ENCODE data around the gene CAMSAP1.

CAMSAP1 gene

GRCh38 chr9:135769489-135770202 is 137.7 kb downstream of the CAMSAP1 start:
- no peaks in the 10 kb centered on the region for H3K9me3 Mint-ChIP-seq
- DNase-seq (no peak), ATAC-seq (replicated peaks) (no peak)
- no peaks in the 10 kb centered on the region for H3K4me1 Mint-ChIP-seq (ENCODE audit: low read depth in 2 of 2)
- H3K4me3 Mint-ChIP-seq: no peak overlapping the region
- H3K27me3 Mint-ChIP-seq: no peaks in the 10 kb centered on the region
- H3K27ac Mint-ChIP-seq: peak overlapping the region in 1 of 2 donors; percentile 11
- H3K36me3 Mint-ChIP-seq (ENCODE audit: insufficient read depth): peaks cover 3% of the 10 kb centered on the region

GRCh38 chr9:135768516-135769218 is 138.7 kb downstream of the CAMSAP1 start:
- no peak overlapping the region for H3K27ac Mint-ChIP-seq
- no peaks in the 10 kb centered on the region for H3K4me1 Mint-ChIP-seq (ENCODE audit: low read depth in 2 of 2)
- no peak for ATAC-seq (replicated peaks)
- no peak overlapping the region for H3K4me3 Mint-ChIP-seq
- DNase-seq: no peak
- H3K9me3 Mint-ChIP-seq: no peaks in the 10 kb centered on the region
- H3K27me3 Mint-ChIP-seq: no peaks in the 10 kb centered on the region
- H3K36me3 Mint-ChIP-seq (ENCODE audit: insufficient read depth): peaks cover 3% of the 10 kb centered on the region

GRCh38 chr9:135766707-135767106 is 140.6 kb downstream of the CAMSAP1 start:
- ATAC-seq (replicated peaks): no peak
- Mint-ChIP-seq H3K4me3 (no peak overlapping the region), H3K9me3 (no peaks in the 10 kb centered on the region)

GRCh38 chr9:135766251-135766650 is 141.1 kb downstream of the CAMSAP1 start:
- Mint-ChIP-seq H3K4me3 (no peak overlapping the region), H3K9me3 (no peaks in the 10 kb centered on the region), H3K27ac (no peak overlapping the region), H3K4me1 (ENCODE audit: low read depth in 2 of 2) (no peaks in the 10 kb centered on the region), H3K36me3 (ENCODE audit: insufficient read depth) (no peaks in the 10 kb centered on the region), H3K27me3 (peaks cover 0 to 14% of the 10 kb centered on the region in 2 donors)
- no peak for ATAC-seq (replicated peaks)
- no peak for DNase-seq

More at GRCh38 chr9:135766707-135767106, 140.6 kb downstream of the CAMSAP1 start:
- H3K4me1 Mint-ChIP-seq (ENCODE audit: low read depth in 2 of 2): no peaks in the 10 kb centered on the region
- peaks cover 0 to 9% of the 10 kb centered on the region in 2 donors for H3K27me3 Mint-ChIP-seq
- no peak overlapping the region for H3K27ac Mint-ChIP-seq
- no peaks in the 10 kb centered on the region for H3K36me3 Mint-ChIP-seq (ENCODE audit: insufficient read depth)
- DNase-seq: no peak

GRCh38 chr9:135765416-135765815 is 141.9 kb downstream of the CAMSAP1 start:
- ATAC-seq (replicated peaks): no peak

GRCh38 chr9:135764731-135765130 is 142.6 kb downstream of the CAMSAP1 start:
- no peak for DNase-seq
- Mint-ChIP-seq H3K9me3 (no peaks in the 10 kb centered on the region), H3K27me3 (peaks cover 0 to 24% of the 10 kb centered on the region in 2 donors), H3K27ac (no peak overlapping the region), H3K36me3 (ENCODE audit: insufficient read depth) (no peaks in the 10 kb centered on the region), H3K4me1 (ENCODE audit: low read depth in 2 of 2) (peaks cover 0 to 2% of the 10 kb centered on the region in 2 donors), H3K4me3 (no peak overlapping the region)
- no peak for ATAC-seq (replicated peaks)

More at GRCh38 chr9:135765416-135765815, 141.9 kb downstream of the CAMSAP1 start:
- Mint-ChIP-seq H3K27me3 (peaks cover 0 to 22% of the 10 kb centered on the region in 2 donors), H3K4me3 (no peak overlapping the region), H3K36me3 (ENCODE audit: insufficient read depth) (no peaks in the 10 kb centered on the region), H3K27ac (no peak overlapping the region), H3K9me3 (no peaks in the 10 kb centered on the region), H3K4me1 (ENCODE audit: low read depth in 2 of 2) (peaks cover 0 to 2% of the 10 kb centered on the region in 2 donors)
- no peak for DNase-seq

- no peak for ATAC-seq (replicated peaks)
- Mint-ChIP-seq H3K9me3 (no peaks in the 10 kb centered on the region), H3K4me3 (no peak overlapping the region), H3K4me1 (ENCODE audit: low read depth in 2 of 2) (peaks cover 0 to 2% of the 10 kb centered on the region in 2 donors), H3K36me3 (ENCODE audit: insufficient read depth) (no peaks in the 10 kb centered on the region), H3K27ac (no peak overlapping the region), H3K27me3 (peaks cover 0 to 24% of the 10 kb centered on the region in 2 donors)
- no peak for DNase-seq
Observed at GRCh38 chr9:135763716-135764446, 143.5 kb downstream of the CAMSAP1 start.

- Mint-ChIP-seq H3K9me3 (no peaks in the 10 kb centered on the region), H3K4me3 (no peak overlapping the region), H3K4me1 (ENCODE audit: low read depth in 2 of 2) (peaks cover 0 to 2% of the 10 kb centered on the region in 2 donors), H3K36me3 (ENCODE audit: insufficient read depth) (no peaks in the 10 kb centered on the region), H3K27ac (no peak overlapping the region), H3K27me3 (peaks cover 0 to 24% of the 10 kb centered on the region in 2 donors)
- ATAC-seq (replicated peaks) (no peak), DNase-seq (no peak)
Observed at GRCh38 chr9:135762921-135763320, 144.4 kb downstream of the CAMSAP1 start.

- Mint-ChIP-seq H3K4me1 (ENCODE audit: low read depth in 2 of 2) (peaks cover 0 to 2% of the 10 kb centered on the region in 2 donors), H3K27me3 (peaks cover 0 to 24% of the 10 kb centered on the region in 2 donors), H3K27ac (no peak overlapping the region), H3K36me3 (ENCODE audit: insufficient read depth) (no peaks in the 10 kb centered on the region), H3K4me3 (no peak overlapping the region), H3K9me3 (no peaks in the 10 kb centered on the region)
- ATAC-seq (replicated peaks): no peak
- no peak for DNase-seq
Observed at GRCh38 chr9:135761845-135762168, 145.5 kb downstream of the CAMSAP1 start.

- DNase-seq (no peak), ATAC-seq (replicated peaks) (no peak)
- Mint-ChIP-seq H3K4me1 (ENCODE audit: low read depth in 2 of 2) (peaks cover 0 to 2% of the 10 kb centered on the region in 2 donors), H3K36me3 (ENCODE audit: insufficient read depth) (no peaks in the 10 kb centered on the region), H3K9me3 (no peaks in the 10 kb centered on the region), H3K27ac (no peak overlapping the region), H3K4me3 (peak overlapping the region in 1 of 2 donors; percentile 24), H3K27me3 (peaks cover 0 to 24% of the 10 kb centered on the region in 2 donors)
Observed at GRCh38 chr9:135761150-135761844, 146.0 kb downstream of the CAMSAP1 start.

- DNase-seq (no peak), ATAC-seq (replicated peaks) (no peak)
- H3K27ac Mint-ChIP-seq: no peak overlapping the region
- no peak overlapping the region for H3K4me3 Mint-ChIP-seq
- no peaks in the 10 kb centered on the region for H3K9me3 Mint-ChIP-seq
- peaks cover 0 to 24% of the 10 kb centered on the region in 2 donors for H3K27me3 Mint-ChIP-seq
- H3K36me3 Mint-ChIP-seq (ENCODE audit: insufficient read depth): no peaks in the 10 kb centered on the region
- peaks cover 0 to 2% of the 10 kb centered on the region in 2 donors for H3K4me1 Mint-ChIP-seq (ENCODE audit: low read depth in 2 of 2)
Observed at GRCh38 chr9:135760465-135760864, 146.9 kb downstream of the CAMSAP1 start.

GRCh38 chr9:135759676-135760300 is 147.6 kb downstream of the CAMSAP1 start:
- no peak overlapping the region for H3K4me3 Mint-ChIP-seq
- no peak for ATAC-seq (replicated peaks)
- H3K4me1 Mint-ChIP-seq (ENCODE audit: low read depth in 2 of 2): peaks cover 0 to 2% of the 10 kb centered on the region in 2 donors
- H3K36me3 Mint-ChIP-seq (ENCODE audit: insufficient read depth): no peaks in the 10 kb centered on the region
- no peaks in the 10 kb centered on the region for H3K9me3 Mint-ChIP-seq
- H3K27me3 Mint-ChIP-seq: peaks cover 0 to 24% of the 10 kb centered on the region in 2 donors
- no peak overlapping the region for H3K27ac Mint-ChIP-seq
- DNase-seq: no peak

- Mint-ChIP-seq H3K4me3 (no peak overlapping the region), H3K4me1 (ENCODE audit: low read depth in 2 of 2) (peaks cover 0 to 2% of the 10 kb centered on the region in 2 donors), H3K27me3 (peaks cover 0 to 24% of the 10 kb centered on the region in 2 donors), H3K9me3 (no peaks in the 10 kb centered on the region), H3K36me3 (ENCODE audit: insufficient read depth) (no peaks in the 10 kb centered on the region), H3K27ac (no peak overlapping the region)
- no peak for DNase-seq
- no peak for ATAC-seq (replicated peaks)
Observed at GRCh38 chr9:135758870-135759269, 148.5 kb downstream of the CAMSAP1 start.

Data from effector memory CD8-positive, alpha-beta T cell (primary cell).